IMR-90 (cell line): ENCODE results near the gene FAF1. TPM values are rescaled to one million over a fixed set of nuclear protein-coding genes. Genes with fewer than 3 reads are reported as not detected.

Experiments used
- microRNA-seq, 2 experiments: library from miRNA; stranded (forward) in 1 of 2; unstranded in 1 of 2; fragments of 10-50 nt in 1 of 2; fragments of <30 nt in 1 of 2; gene quantifications in 1 of 2; microRNA quantifications in 1 of 2; one replicate each; pipeline versions ENCODE3 to v1.1.0; 2013 to 2020; ENCODE audit not compliant: insufficient read depth in 1 of 2, insufficient read length in 1 of 2, unreplicated experiment in 1 of 2
- polyA plus RNA-seq, 3 experiments: library from polyadenylated mRNA; depleted of rRNA; stranded (reverse); fragments of >200 nt; gene quantifications; 2 replicates each; pipeline ENCODE4 v1.2.3, GENCODE V29; 2012; ENCODE audit warnings: low replicate concordance in 1 of 3
- small RNA-seq, 5 experiments: library from RNA; depleted of rRNA; stranded (forward); fragments of <200 nt; gene quantifications; one replicate each; pipeline ENCODE3, GENCODE V24; 2012
- total RNA-seq: library from RNA; depleted of rRNA; stranded (reverse); fragments of >200 nt; gene quantifications from 2 replicates; pipeline ENCODE4 v1.2.3, GENCODE V29; 2012; rRNA removed

The FAF1 gene
- total and polyA plus RNA-seq, 2 of the 4 experiments (the other 2 are of a cell fraction), result 18.8 to 72.9 TPM

Small RNAs within 50 kb of the gene (microRNA-seq; reads per million reads assigned to microRNA genes)
- not detected for gene RNU6-1026P (ENCODE audit: insufficient read depth, insufficient read length)

Small RNAs within 50 kb of the gene (small RNA-seq; reads per million reads assigned to genes)
- 0.14 to 6.0 (median 1.2) reads per million in 5 experiments for gene RNU6-1026P

Other genes with a start within 250 kb of the FAF1 start
- 14.3 and 18.9 TPM in 2 replicates for gene CDKN2C, start 10.0 kb upstream of the FAF1 start, total RNA-seq
- 13.5 and 15.5 TPM in 2 replicates for gene CDKN2C, start 10.0 kb upstream of the FAF1 start, polyA plus RNA-seq (2012; rRNA removed)
- not detected in 2 replicates for gene C1orf185, start 142.0 kb upstream of the FAF1 start, total RNA-seq
- gene C1orf185, start 142.0 kb upstream of the FAF1 start, polyA plus RNA-seq (2012; rRNA removed), result not detected in 2 replicates